Loucy (cell line): Measurements from ENCODE around the gene ITGB1.

Experiments used
- CTCF ChIP-seq: fragments of 200-600 bp; sonication (generic); conservative IDR thresholded peaks from 2 replicates; pipeline ENCODE4 v1.5.1; 2014; ENCODE audit warnings: mild to moderate bottlenecking, antibody characterized with exemption, low read length
- EZH2phosphoT487 ChIP-seq: fragments of 200-600 bp; IDR thresholded peaks from 2 replicates; pipeline ENCODE4 v1.6.1; 2018; ENCODE audit warnings: antibody characterized with exemption, mild to moderate bottlenecking, moderate library complexity, borderline replicate concordance

- TF ChIP-seq CTCF (no peak), EZH2phosphoT487 (no peak)
Observed at GRCh38 chr10:32948451-32948850, 9.6 kb downstream of the ITGB1 start.
